ENCODE measurements around the gene DPM3.

- TF ChIP-seq CTCF (IDR thresholded peaks at IDR 0.05): no peak
- no peak for TF ChIP-seq POLR2A (IDR thresholded peaks at IDR 0.05)
- TF ChIP-seq POLR2AphosphoS5 (IDR thresholded peaks at IDR 0.05): no peak
These were observed 39.0 kb upstream of the DPM3 start for GRCh38 chr1:155179112-155180031.

Data from breast epithelium (tissue), 3 donors.